HepG2 (cell line): ENCODE data around the gene NFATC1.

ENCODE experiments used
- CTCF ChIP-seq: sonication (generic); formaldehyde crosslinking; IDR thresholded peaks from 2 replicates; pipeline ENCODE4 v1.5.0; 2020; ENCODE audit warnings: mild to moderate bottlenecking, missing genetic modification reagents, moderate library complexity
- ZBTB26 ChIP-seq: IDR thresholded peaks from 2 replicates; pipeline ENCODE4 v1.6.1; 2016; ENCODE audit warnings: missing compliant biosample characterization, missing genetic modification reagents, borderline replicate concordance

GRCh38 chr18:79428287-79428686 lies 32.6 kb downstream of the NFATC1 start:
- TF ChIP-seq ZBTB26 (CRISPR knock-in tag) (no peak), CTCF (CRISPR knock-in tag) (no peak)
